Measurements from ENCODE around the gene MEF2D. TPM values are rescaled to one million over a fixed set of nuclear protein-coding genes. Genes with fewer than 3 reads are reported as not detected.

Gene MEF2D
- polyA plus RNA-seq, 1 donor (not counting 4 experiments of a cell fraction or from before 2014, with no cell fraction given): 9.3 TPM

DNA sequence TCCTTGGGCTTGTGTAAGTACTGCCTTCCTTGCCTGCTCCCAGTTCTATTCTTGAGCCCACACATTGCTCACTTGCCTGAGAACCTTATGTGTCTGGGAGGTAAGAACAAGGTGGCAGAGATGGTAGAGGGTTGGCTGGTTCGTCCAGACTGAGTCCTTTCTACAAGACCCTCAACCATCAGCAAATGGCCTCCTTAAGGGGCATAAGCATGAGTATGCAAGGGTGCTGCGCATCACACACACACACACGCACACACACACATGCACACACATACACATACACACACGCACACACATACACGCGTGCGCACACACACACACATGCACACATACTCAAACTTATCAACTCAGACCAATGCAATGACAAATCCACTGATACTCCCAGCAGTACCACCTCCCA, 74.6 kb downstream of the MEF2D start:
- no peak for TF ChIP-seq CTCF (optimal IDR thresholded peaks at IDR 0.05 in 1 of 3, IDR thresholded peaks at IDR 0.05 in 1 of 3, conservative IDR thresholded peaks at IDR 0.05 in 1 of 3; ENCODE audit: extremely low read depth in 1 of 3, insufficient read depth in 2 of 3, low read length in 3 of 3)
- TF ChIP-seq EZH2 (IDR thresholded peaks at IDR 0.05; ENCODE audit: low read length): no peak
- DNase-seq (ENCODE audit: low read depth, low spot score) (no peak), FAIRE-seq (no peak)
- H3K27ac ChIP-seq (ENCODE audit: control insufficient read depth, insufficient read depth, low read length): no peak overlapping the region
- H4K20me1 ChIP-seq (ENCODE audit: control insufficient read depth, extremely low read depth, insufficient read depth, low read length): peaks cover 2% of the 10 kb centered on the region
- H3K36me3 ChIP-seq (ENCODE audit: control insufficient read depth in 2 of 2, extremely low read depth in 1 of 2, insufficient read depth in 2 of 2, low read length in 2 of 2): no peaks in the 10 kb centered on the region
- peaks cover 20% of the 10 kb centered on the region for H3K4me1 ChIP-seq (ENCODE audit: control insufficient read depth, extremely low read depth, insufficient read depth, low read length)
- H3K9me3 ChIP-seq (ENCODE audit: control insufficient read depth, low read depth, low read length): no peaks in the 10 kb centered on the region
- H3K4me3 ChIP-seq (ENCODE audit: control insufficient read depth in 2 of 3, extremely low read depth in 1 of 3, insufficient read depth in 2 of 3, low read depth in 1 of 3, low read length in 3 of 3): no peak overlapping the region
- no peaks in the 10 kb centered on the region for H3K79me2 ChIP-seq (ENCODE audit: control insufficient read depth, insufficient read depth, low read length)
- no peaks in the 10 kb centered on the region for H3K9me1 ChIP-seq (ENCODE audit: control insufficient read depth, extremely low read depth, insufficient read depth, low read length)
- no peak overlapping the region for H2AFZ ChIP-seq (ENCODE audit: control insufficient read depth, low read length)
- dilution Hi-C loops (cut with MboI; ENCODE audit: extremely low pct_ligation_motif_present, low sequenced_read_pairs): no loop called here
- peaks cover 78% of the 10 kb centered on the region for H3K27me3 ChIP-seq (ENCODE audit: control insufficient read depth, extremely low read depth, insufficient read depth, low read length)
- no peak overlapping the region for H3K4me2 ChIP-seq (ENCODE audit: control insufficient read depth, extremely low read depth, insufficient read depth, low read depth, low read length)
- H3K9ac ChIP-seq (ENCODE audit: control insufficient read depth, extremely low read depth, insufficient read depth, low read length): no peak overlapping the region

DNA sequence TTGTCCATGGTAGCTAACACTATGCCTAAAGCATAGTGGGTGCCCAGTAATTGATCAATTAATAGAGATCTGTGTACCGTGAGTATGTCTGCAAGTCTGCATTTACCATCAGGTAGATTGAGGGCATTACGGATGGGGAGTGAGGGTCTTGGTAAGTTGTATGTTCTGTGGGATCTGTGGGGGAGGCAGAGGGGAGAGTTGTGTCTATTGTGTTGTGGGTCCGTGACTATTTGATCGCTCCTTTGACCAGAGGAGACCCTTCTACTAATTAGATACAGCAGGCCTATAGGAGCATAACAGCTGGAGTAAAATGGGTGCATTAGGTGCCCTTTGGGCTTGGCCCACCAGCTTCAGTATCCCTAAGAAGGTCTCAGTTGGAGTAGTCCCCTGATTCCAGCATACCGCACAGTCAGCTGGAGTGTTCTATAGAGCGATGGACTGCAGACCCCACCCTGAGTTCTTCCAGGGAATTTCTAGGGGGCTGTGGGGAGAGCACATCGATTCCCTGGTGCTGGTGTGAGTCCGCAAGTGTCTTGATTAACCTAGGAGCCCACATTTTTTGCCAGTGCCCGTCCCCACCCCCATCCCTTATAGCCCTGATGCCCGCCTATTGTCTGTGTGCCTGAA, 75.7 kb downstream of the MEF2D start:
- Histone ChIP-seq H3K4me3 (ENCODE audit: control insufficient read depth in 2 of 3, extremely low read depth in 1 of 3, insufficient read depth in 2 of 3, low read depth in 1 of 3, low read length in 3 of 3) (no peak overlapping the region), H3K9ac (ENCODE audit: control insufficient read depth, extremely low read depth, insufficient read depth, low read length) (no peak overlapping the region), H3K36me3 (ENCODE audit: control insufficient read depth in 2 of 2, extremely low read depth in 1 of 2, insufficient read depth in 2 of 2, low read length in 2 of 2) (no peaks in the 10 kb centered on the region), H3K4me1 (ENCODE audit: control insufficient read depth, extremely low read depth, insufficient read depth, low read length) (peaks cover 24% of the 10 kb centered on the region), H4K20me1 (ENCODE audit: control insufficient read depth, extremely low read depth, insufficient read depth, low read length) (peaks cover 2% of the 10 kb centered on the region), H3K27ac (ENCODE audit: control insufficient read depth, insufficient read depth, low read length) (no peak overlapping the region), H2AFZ (ENCODE audit: control insufficient read depth, low read length) (no peak overlapping the region), H3K9me3 (ENCODE audit: control insufficient read depth, low read depth, low read length) (no peaks in the 10 kb centered on the region), H3K79me2 (ENCODE audit: control insufficient read depth, insufficient read depth, low read length) (no peaks in the 10 kb centered on the region), H3K4me2 (ENCODE audit: control insufficient read depth, extremely low read depth, insufficient read depth, low read depth, low read length) (no peak overlapping the region), H3K27me3 (ENCODE audit: control insufficient read depth, extremely low read depth, insufficient read depth, low read length) (peaks cover 86% of the 10 kb centered on the region), H3K9me1 (ENCODE audit: control insufficient read depth, extremely low read depth, insufficient read depth, low read length) (no peaks in the 10 kb centered on the region)
- TF ChIP-seq EZH2 (IDR thresholded peaks at IDR 0.05; ENCODE audit: low read length): no peak
- TF ChIP-seq CTCF (optimal IDR thresholded peaks at IDR 0.05 in 1 of 3, IDR thresholded peaks at IDR 0.05 in 1 of 3, conservative IDR thresholded peaks at IDR 0.05 in 1 of 3; ENCODE audit: extremely low read depth in 1 of 3, insufficient read depth in 2 of 3, low read length in 3 of 3): no peak
- dilution Hi-C loops (cut with MboI; ENCODE audit: extremely low pct_ligation_motif_present, low sequenced_read_pairs): no loop called here
- DNase-seq (ENCODE audit: low read depth, low spot score): no peak
- FAIRE-seq: no peak

Data from keratinocyte (primary cell).